SH-SY5Y (cell line): ENCODE measurements around the gene DEPDC4.

Experiments
- GATA2 ChIP-seq: IDR thresholded peaks from 2 replicates; pipeline ENCODE4 v1.6.1; 2011; ENCODE audit warnings: mild to moderate bottlenecking, low read depth, low read length
- GATA3 ChIP-seq: IDR thresholded peaks from 2 replicates; pipeline ENCODE4 v1.6.1; 2011; ENCODE audit warnings: low read depth, mild to moderate bottlenecking, low read length, moderate library complexity

DNA sequence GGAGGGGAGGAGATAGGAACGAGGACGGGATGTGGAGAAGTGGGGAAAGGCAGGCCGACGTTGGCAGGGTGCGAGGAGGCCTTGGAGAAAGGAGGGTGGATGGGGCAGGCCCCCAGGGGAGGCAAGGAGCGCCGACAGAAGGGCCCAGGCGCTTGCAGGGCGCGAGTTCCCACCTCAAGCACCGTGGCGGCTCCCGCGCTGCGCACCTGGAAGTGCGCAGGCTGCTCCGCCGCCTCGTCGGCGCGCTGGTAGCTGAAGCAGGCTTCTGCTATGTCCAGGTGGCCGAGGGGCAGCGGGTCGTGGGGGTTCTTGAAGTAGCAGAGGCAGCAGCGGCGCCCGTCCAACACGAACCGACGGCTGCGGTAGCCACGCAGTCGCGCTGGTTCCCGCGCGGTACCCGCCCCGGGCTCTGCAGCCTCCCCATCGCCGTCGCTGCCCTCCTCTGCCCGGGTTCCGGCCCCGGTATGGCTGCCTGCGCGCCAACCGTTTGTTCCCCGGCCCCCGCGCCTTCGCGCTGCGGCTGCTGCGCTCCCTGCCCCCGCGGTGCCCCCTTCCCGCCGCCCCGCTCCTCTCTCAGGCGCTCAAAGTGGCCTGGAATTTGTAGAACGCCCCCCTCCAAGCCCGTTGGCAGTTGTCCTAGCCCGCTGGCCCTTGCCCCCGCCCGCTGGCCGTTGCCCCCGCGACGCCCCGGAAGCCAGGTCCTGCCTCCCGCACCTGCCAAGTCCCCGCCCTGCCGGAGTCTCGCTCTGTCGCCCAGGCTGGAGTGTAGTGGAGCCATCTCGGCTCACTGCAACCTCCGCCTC is 67.3 kb downstream of the DEPDC4 start:
- TF ChIP-seq GATA2 (no peak), GATA3 (no peak)
